Prostate gland (tissue), 2 donors: ENCODE results near the gene NANOGP8.

ENCODE experiments used
- CTCF ChIP-seq, 4 experiments: fragments of 200-600 bp in 2 of 4; fragments of 450-650 bp in 2 of 4; sonication (generic) in 2 of 4; IDR thresholded peaks; 1 replicate in 3 of 4; 2 replicates in 1 of 4; pipeline ENCODE4 v1.5.1; 2016 to 2019; ENCODE audit warnings: antibody characterized with exemption in 4 of 4, mild to moderate bottlenecking in 2 of 4, moderate library complexity in 2 of 4
- POLR2A ChIP-seq: fragments of 450-650 bp; IDR thresholded peaks from one replicate; pipeline ENCODE4 v1.6.1; 2016; ENCODE audit warnings: antibody characterized with exemption, mild to moderate bottlenecking
- POLR2AphosphoS5 ChIP-seq: sonication (generic); formaldehyde crosslinking; IDR thresholded peaks from one replicate; pipeline ENCODE4 v1.6.1; 2017; ENCODE audit warnings: antibody characterized with exemption

GRCh38 chr15:35130245-35130644, 45.1 kb upstream of the NANOGP8 start:
- TF ChIP-seq POLR2AphosphoS5 (no peak), CTCF (IDR thresholded peaks at IDR 0.05) (no peak), POLR2A (no peak)
